HG02763 (cell line): Measurements from ENCODE around the gene ABCF1.
"Not testable (repeated sequence)": the region's sequence is repeated elsewhere in the genome, so short reads cannot be mapped to it uniquely, and the experiment has no call there.

Experiments used
- ATAC-seq: cut with Tn5 transposase; IDR thresholded peaks from one replicate; pipeline ENCODE4 v1.9.1; 2021; ENCODE audit warnings: mild to moderate bottlenecking, moderate library complexity; ENCODE audit not compliant: unreplicated experiment

Gene ABCF1

DNA sequence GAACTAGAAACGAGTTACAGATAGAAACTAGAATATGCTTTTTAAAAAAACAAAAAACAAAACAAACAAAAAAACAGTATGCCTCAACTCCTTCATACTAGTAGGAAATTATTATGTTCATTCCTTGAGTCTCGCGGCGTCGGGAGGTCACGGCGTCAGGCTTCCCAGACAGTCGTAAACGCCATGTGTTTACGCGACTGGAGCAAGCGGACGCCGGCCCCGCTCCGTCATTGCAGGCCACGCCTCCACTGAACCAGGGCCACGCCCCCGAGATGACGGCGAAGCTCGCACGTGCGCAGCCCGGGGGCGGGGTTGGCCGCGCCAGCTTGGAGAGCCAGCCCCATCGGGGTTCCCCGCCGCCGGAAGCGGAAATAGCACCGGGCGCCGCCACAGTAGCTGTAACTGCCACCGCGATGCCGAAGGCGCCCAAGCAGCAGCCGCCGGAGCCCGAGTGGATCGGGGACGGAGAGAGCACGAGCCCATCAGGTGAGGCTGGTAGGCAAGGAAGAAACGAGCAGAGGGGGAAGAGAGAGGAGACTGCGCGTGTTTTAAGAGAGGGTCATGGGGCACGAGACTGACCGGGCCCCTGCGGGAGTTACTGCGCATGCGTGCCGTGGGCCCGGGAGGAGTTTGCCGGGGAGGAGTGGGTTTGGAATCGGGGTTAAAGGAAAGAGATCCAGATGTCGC, at the start of gene ABCF1:
Gene ABCF1, plus strand, starts transcription at position 368 of the 687 bp plus-strand sequence. Its CDS starts 46 bp downstream, at position 414.
- peak; percentile 94 for ATAC-seq

GRCh38 chr6:30521952-30522351, 49.3 kb upstream of the ABCF1 start:
- ATAC-seq, result not testable (repeated sequence)

DNA sequence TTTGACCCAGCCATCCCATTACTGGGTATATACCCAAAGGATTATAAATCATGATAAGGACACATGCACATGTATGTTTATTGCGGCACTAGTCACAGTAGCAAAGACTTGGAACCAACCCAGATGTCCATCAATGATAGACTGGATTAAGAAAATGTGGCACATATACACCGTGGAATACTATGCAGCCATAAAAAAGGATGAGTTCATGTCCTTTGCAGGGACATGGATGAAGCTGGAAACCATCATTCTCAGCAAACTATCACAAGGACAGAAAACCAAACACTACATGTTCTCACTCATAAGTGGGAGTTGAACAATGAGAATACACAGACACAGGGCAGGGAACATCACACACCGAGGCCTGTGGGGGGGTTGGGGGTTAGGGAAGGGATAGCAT, 44.8 kb upstream of the ABCF1 start:
- ATAC-seq, result not testable (repeated sequence)

GRCh38 chr6:30529349-30529875, 41.8 kb upstream of the ABCF1 start:
- ATAC-seq, result peak; percentile 43

DNA sequence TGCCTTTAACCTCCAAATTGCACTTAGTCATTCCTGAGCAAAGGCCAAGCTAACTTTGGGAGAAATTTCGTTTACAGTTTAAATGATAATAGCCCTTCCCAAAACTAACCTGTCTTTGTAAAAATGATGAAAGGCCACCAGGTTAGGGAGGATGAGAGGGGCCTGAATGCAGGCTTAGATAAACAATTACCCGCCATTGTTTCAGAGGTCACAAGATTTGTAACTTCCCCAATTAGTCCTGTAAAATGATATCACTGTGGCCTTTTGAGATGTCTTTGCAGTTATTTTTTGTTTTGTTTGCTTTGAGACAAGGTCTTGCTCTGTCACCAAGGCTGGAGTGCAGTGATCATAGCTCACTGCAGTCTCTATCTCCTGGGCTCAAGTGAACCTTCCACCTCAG, 41.2 kb upstream of the ABCF1 start:
- ATAC-seq, result no peak

- no peak for ATAC-seq
Measured at GRCh38 chr6:30533460-30534294, 37.6 kb upstream of the ABCF1 start.

DNA sequence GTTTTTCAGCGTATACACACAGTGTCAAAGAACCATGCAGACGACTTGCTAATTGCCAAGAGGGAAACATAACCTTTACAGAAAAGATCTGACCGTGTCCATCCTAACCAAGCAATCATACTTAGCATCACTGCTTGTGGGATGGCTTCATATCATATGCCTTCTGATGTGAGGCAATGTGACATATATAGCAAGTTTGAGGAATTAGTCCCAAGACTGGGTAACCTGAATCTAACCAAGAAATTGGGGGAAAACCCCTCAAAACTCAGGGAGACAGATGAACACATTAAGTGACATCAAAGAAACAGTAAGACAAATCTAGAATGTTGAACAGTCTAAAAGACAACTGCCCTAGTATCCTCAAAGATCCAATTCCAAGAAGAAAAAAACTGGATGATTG, 33.3 kb upstream of the ABCF1 start:
- no peak for ATAC-seq

- no peak for ATAC-seq
Measured at GRCh38 chr6:30541515-30542403, 29.5 kb upstream of the ABCF1 start.

DNA sequence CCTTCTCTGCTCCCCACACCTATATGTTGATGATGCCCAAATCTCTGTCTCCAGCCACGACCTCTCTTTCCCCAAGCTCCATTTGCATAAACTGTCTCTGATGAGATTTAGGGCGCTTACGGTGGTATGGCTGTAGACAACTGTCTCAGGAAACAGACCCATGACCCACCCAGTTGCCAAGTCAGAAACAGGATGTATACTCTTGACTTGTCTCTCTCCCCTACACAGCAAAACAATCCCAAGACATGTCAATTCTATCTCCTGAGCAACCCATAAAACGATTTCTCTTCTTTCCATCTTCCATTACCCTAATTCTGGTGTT, 28.9 kb upstream of the ABCF1 start:
- ATAC-seq, result no peak

- ATAC-seq, result no peak
Measured at GRCh38 chr6:30542915-30543314, 28.3 kb upstream of the ABCF1 start.

DNA sequence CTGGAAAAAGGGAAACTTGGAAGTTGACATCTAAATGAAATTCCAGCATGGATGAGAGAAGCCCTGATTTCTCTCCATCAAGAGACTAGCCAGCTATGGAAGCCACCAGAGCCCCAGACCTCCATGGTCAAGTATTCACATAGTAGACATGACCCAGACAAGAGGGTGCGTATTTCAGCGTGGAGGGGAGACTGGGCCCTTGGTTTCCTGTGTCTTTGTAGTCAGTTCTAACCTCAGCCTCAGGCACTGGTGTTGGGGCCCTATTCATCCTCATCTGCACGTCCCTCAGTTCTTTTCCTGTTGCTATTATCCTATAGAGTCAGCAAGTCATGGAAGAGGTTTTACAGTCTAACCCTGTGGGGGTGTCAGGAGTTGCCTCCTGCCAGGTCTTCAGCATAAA, 27.4 kb upstream of the ABCF1 start:
- ATAC-seq, result no peak

DNA sequence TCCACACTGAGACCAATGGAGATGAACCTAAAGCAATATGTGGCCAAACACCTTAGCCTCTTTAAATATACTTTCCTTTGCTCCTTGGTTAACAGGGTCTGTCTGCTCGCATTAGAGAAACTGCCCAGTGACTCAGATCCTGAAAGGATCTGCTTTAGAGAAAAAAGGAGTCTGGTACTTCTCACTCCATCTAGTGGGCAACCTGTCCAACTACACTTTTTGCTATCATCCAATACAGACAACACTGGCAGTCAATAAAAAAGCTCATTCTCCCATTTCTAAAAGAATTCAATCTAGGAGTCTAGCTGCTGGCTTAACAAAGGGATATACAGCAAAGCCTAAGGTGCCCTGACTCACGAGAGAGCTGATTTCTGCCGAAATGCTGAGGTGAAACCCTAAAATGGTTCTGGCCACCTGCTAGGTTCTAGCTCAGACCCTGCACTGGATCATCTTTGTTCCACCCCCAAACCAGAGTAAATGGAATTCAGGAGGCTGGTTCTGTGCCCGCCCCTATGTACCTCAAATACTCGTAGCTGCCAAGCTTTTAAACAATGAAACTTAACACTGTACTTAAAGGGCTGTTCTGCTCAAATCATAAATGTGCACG, 26.5 kb upstream of the ABCF1 start:
- no peak for ATAC-seq

GRCh38 chr6:30547454-30547853, 23.8 kb upstream of the ABCF1 start:
- ATAC-seq, result no peak

DNA sequence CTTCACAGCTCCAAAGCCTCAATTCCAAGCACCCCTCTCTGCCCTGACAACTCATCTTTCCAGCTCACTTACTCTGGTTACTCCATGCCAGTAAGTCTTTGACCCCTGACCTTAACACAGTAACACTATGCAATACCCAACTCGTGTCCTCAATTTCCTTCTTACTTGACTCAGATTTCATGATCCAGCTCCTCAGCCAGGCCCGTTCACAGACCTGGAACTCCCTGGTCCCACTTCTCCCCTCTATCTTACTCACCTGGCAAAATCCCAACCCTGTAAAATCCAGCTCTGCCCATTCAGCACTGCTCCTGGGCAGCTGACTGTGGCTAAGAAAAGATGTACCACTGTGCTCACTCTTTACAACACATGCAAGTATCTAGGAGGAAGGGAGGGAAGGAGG, 22.9 kb upstream of the ABCF1 start:
- no peak for ATAC-seq

DNA sequence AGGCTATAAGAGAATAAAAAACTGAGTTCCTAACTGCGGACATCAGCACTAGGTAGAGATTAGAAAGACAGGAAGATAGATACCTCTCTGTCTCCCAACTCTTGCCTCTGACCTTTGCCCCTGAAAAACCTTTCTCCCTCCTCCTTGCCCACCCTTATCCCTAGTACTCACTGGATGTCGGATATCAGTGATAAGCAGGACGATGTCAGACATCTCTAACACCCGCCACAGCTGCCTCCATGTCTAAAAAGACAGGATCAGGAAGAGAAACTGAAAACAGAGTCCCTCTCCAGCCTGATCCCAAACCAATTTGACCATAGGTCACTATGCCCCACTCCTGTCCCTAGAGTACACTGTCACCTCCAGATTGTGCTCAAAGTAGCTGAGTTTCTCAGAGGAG, 16.8 kb upstream of the ABCF1 start:
- ATAC-seq, result no peak

GRCh38 chr6:30554962-30555815, 16.1 kb upstream of the ABCF1 start:
- ATAC-seq, result no peak

GRCh38 chr6:30555816-30556065, 15.5 kb upstream of the ABCF1 start:
- ATAC-seq, result no peak

DNA sequence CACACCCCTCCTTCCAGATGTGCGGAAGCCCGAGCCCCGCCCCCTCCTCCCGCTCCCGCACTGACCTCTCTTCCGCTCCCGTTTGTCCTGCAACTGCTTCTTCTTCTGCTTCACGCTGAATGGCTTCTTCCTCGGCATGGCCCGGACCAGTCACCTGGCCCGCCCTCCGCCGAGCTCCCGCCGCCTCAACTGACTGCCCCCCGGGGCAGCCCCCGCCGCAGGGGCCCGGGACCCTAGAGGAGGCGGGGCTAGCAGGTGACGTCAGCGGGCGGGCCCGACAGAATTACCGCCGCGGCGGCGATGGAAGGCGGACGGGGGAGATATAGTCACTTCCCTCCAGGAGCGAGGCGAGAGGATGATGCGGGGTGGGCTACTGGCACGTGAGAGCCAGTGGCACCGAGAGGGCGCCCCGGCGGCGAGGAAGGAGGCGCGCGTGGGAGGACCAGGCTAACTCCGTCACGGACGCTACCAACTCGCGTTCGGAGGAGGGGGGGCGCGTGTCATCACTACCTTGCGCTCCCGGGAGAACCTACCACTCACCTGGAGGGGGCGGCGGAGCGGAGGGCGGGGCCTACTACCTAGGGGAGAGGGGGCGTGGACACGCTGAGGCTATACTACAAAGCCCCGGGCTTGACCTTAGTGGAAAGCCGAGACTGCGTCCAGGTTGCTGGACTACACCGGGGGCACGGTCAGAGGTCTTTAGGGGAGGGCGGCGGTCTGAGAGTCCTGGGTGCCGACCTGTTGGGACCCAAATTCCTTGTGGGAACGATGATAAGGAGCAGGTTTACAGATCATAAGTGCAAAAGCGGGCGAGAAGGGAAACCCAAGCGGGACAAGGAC, 15.0 kb upstream of the ABCF1 start, which contains the start of gene GNL1:
Gene GNL1, minus strand, starts transcription at position 424 of the 840 bp plus-strand sequence. Its CDS starts 286 bp downstream, at position 138.
- ATAC-seq, result peak; percentile 73
